ENCODE measurements around the gene FOXO1. TPM values are rescaled to one million over a fixed set of nuclear protein-coding genes. Genes with fewer than 3 reads are reported as not detected.

Gene FOXO1
- total and polyA plus RNA-seq, 2 of the 13 experiments (the other 11 are each of a cell fraction or from before 2014, with no cell fraction given), result 8.1 to 13.1 TPM

- Histone ChIP-seq H3K4me3 (replicated peaks in 1 of 3; ENCODE audit: insufficient read depth in 1 of 3, low read depth in 2 of 3, low read length in 3 of 3) (peak overlapping the region; percentile 44 to 69 (median 54)), H3K36me3 (replicated peaks in 1 of 2; ENCODE audit: control insufficient read depth in 1 of 2, insufficient read depth in 2 of 2, low read length in 2 of 2) (peaks cover 9 to 22% of the 10 kb centered on the region in 2 experiments; a peak in 4 of 5 replicates), H3K9ac (ENCODE audit: insufficient read depth, low read depth, low read length) (peak overlapping the region; percentile 82), H3K79me2 (ENCODE audit: insufficient read depth, low read length) (peaks cover 90% of the 10 kb centered on the region), H3K9me3 (ENCODE audit: low read length) (no peaks in the 10 kb centered on the region), H3K4me2 (ENCODE audit: low read depth, low read length) (peak overlapping the region; percentile 95), H3K4me1 (ENCODE audit: insufficient read depth, low read length) (peaks cover 83% of the 10 kb centered on the region), H2AFZ (ENCODE audit: low read length) (no peak overlapping the region), H3K27me3 (ENCODE audit: control insufficient read depth in 1 of 2, insufficient read depth in 2 of 2, low read length in 2 of 2) (no peaks in the 10 kb centered on the region), H3K27ac (ENCODE audit: extremely low read length, insufficient read depth, low read length) (peak overlapping the region; percentile 94), H4K20me1 (ENCODE audit: insufficient read depth, low read length) (no peaks in the 10 kb centered on the region)
- in situ Hi-C loops (cut with HindIII; ENCODE audit: extremely low pct_ligation_motif_present, low pct_unique_long_range_greater_than_20kb) (loop anchor here (5.0 kb wide), 1 partner anchor 104 kb away; the partner anchor contains the start of gene FOXO1), intact Hi-C loops (cut with micrococcal nuclease; ENCODE audit: unreplicated experiment) (loop anchor here (1.0 to 2.0 kb wide), 7 partner anchors 15 to 495 kb away; partner anchors contain the start of gene FOXO1)
- FAIRE-seq, result peak; percentile 91
- CTCF ChIA-PET (ENCODE audit: low intra/inter-chr PET ratio, low total read pairs), result interaction anchor here (1.5 kb wide), 1 partner anchor 23 kb away, joined by 3 read pairs; no protein-coding TSS in a partner anchor
- WGBS (ENCODE audit: low lambda C conversion rate), result 0% methylated on average over 8 of the region's 14 CpGs
- peak; percentile 97 for DNase-seq (ENCODE audit: low spot score)
- POLR2A ChIA-PET, result interaction anchor here (0.6 to 3.7 kb wide), 16 partner anchors 9 to 491 kb away, joined by 3 to 17 read pairs (median 4); no protein-coding TSS in a partner anchor
- TSS peak; percentile 93 for BruUV-seq (replicated peaks)
- ATAC-seq, result peak; percentile 80
- TF ChIP-seq MIXL1 (CRISPR knock-in tag; IDR thresholded peaks at IDR 0.05) (0 out of 2 replicates have a peak, but pooled peaks have one; percentile 15), BCL3 (CRISPR knock-in tag; IDR thresholded peaks at IDR 0.05) (0 out of 2 replicates have a peak, but pooled peaks have one; percentile 47), ZNF136 (CRISPR knock-in tag; IDR thresholded peaks at IDR 0.05; ENCODE audit: low read depth) (no peak), ZNF556 (CRISPR knock-in tag; IDR thresholded peaks at IDR 0.05; ENCODE audit: borderline replicate concordance) (no peak), ARID4A (CRISPR knock-in tag; IDR thresholded peaks at IDR 0.05; ENCODE audit: borderline replicate concordance) (peak; percentile 37; the same call in 1 of the 2 replicates), SOX5 (CRISPR knock-in tag; IDR thresholded peaks at IDR 0.05; ENCODE audit: borderline replicate concordance) (peak; percentile 93), ZNF296 (CRISPR knock-in tag; conservative IDR thresholded peaks at IDR 0.05) (no peak), SPEN (CRISPR knock-in tag; IDR thresholded peaks at IDR 0.05; ENCODE audit: low read depth) (peak; percentile 42; the same call in 1 of the 2 replicates), THRA (CRISPR knock-in tag; IDR thresholded peaks at IDR 0.05; ENCODE audit: borderline replicate concordance) (peak; percentile 52; the same call in 1 of the 2 replicates), ZFY (CRISPR knock-in tag; IDR thresholded peaks at IDR 0.05) (peak; percentile 23), SRF (IDR thresholded peaks at IDR 0.05; ENCODE audit: low read depth, low read length) (no peak)
These were observed 102.9 kb downstream of the FOXO1 start for GRCh38 chr13:40563350-40564125.
